Naive thymus-derived CD4-positive, alpha-beta T cell (primary cell): ENCODE results near the gene TPD52L2. TPM values are rescaled to one million over a fixed set of nuclear protein-coding genes. Genes with fewer than 3 reads are reported as not detected.

Experiments used
- ATAC-seq: fragments of 150-1000 bp; cut with Tn5 transposase; 2 replicates; pipeline ENCODE4 v1.10.0; 2021; ENCODE audit warnings: mild to moderate bottlenecking, moderate library complexity
- CTCF ChIA-PET: fragments of 350-600 bp; sonication (Branson Sonifier 250); formaldehyde crosslinking; loops from one replicate; lab custom pipeline; 2021; ENCODE audit warnings: antibody characterized with exemption; lab: Charles Lee
- POLR2A ChIA-PET: fragments of 350-600 bp; sonication (Branson Sonifier 250); formaldehyde crosslinking; loops from one replicate; lab custom pipeline; 2021; ENCODE audit warnings: antibody characterized with exemption, inconsistent platforms; lab: Charles Lee
- DNase-seq, 9 donors: peaks; one replicate each; pipeline versions ENCODE4 v3.0.0 to v3.0.0-alpha.2; 2020 to 2022; ENCODE audit warnings: mixed read lengths in 1 of 9
- H3K27ac ChIP-seq: one replicate; pipeline ENCODE4 v1.7.0; 2013; ENCODE audit warnings: mild to moderate bottlenecking, low read depth, low read length, moderate library complexity
- H3K27me3 ChIP-seq, 2 donors: one replicate each; pipeline ENCODE4 v1.7.0; 2013; ENCODE audit warnings: low read length in 2 of 2, mild to moderate bottlenecking in 2 of 2, moderate library complexity in 2 of 2; ENCODE audit not compliant: control insufficient read depth in 2 of 2, insufficient read depth in 2 of 2
- H3K36me3 ChIP-seq, 3 experiments: 1 replicate in 2 of 3; 2 replicates in 1 of 3; pipeline ENCODE4 v1.7.0; 2013; ENCODE audit warnings: low read length in 3 of 3, mild to moderate bottlenecking in 3 of 3, moderate library complexity in 1 of 3; ENCODE audit not compliant: insufficient read depth in 3 of 3, control insufficient read depth in 2 of 3
- H3K4me1 ChIP-seq, 2 donors: one replicate each; pipeline ENCODE4 v1.7.0; 2013; ENCODE audit warnings: low read length in 2 of 2, mild to moderate bottlenecking in 2 of 2, moderate library complexity in 1 of 2; ENCODE audit not compliant: control insufficient read depth in 2 of 2, insufficient read depth in 2 of 2
- H3K4me3 ChIP-seq: 2 replicates; pipeline ENCODE4 v1.7.0; 2013; ENCODE audit warnings: mild to moderate bottlenecking, low read length
- H3K9me3 ChIP-seq, 3 experiments: 1 replicate in 2 of 3; 2 replicates in 1 of 3; pipeline ENCODE4 v1.7.0; 2013; ENCODE audit warnings: low read length in 3 of 3; ENCODE audit not compliant: control insufficient read depth in 2 of 3
- H3K27ac Mint-ChIP-seq, 9 donors: one replicate each; pipeline ENCODE4 v1.8.0; 2020 to 2022; ENCODE audit warnings: mixed read lengths in 9 of 9, mild to moderate bottlenecking in 8 of 9, moderate library complexity in 5 of 9, inconsistent platforms in 2 of 9
- H3K27me3 Mint-ChIP-seq, 5 donors: one replicate each; pipeline ENCODE4 v1.8.0; 2021 to 2022; ENCODE audit warnings: mixed read lengths in 5 of 5, mild to moderate bottlenecking in 1 of 5
- H3K36me3 Mint-ChIP-seq, 5 donors: one replicate each; pipeline ENCODE4 v1.8.0; 2020 to 2022; ENCODE audit warnings: mixed read lengths in 5 of 5, mild to moderate bottlenecking in 3 of 5, inconsistent platforms in 1 of 5
- H3K4me1 Mint-ChIP-seq, 7 donors: one replicate each; pipeline ENCODE4 v1.8.0; 2020 to 2022; ENCODE audit warnings: mixed read lengths in 7 of 7, mild to moderate bottlenecking in 3 of 7, inconsistent platforms in 1 of 7
- H3K4me3 Mint-ChIP-seq, 10 donors: one replicate each; pipeline ENCODE4 v1.8.0; 2020 to 2022; ENCODE audit warnings: mild to moderate bottlenecking in 10 of 10, mixed read lengths in 10 of 10, moderate library complexity in 6 of 10, inconsistent platforms in 2 of 10
- H3K9me3 Mint-ChIP-seq, 11 donors: one replicate each; pipeline ENCODE4 v1.8.0; 2020 to 2022; ENCODE audit warnings: mixed read lengths in 11 of 11, mild to moderate bottlenecking in 4 of 11, inconsistent platforms in 1 of 11, moderate library complexity in 1 of 11
- intact Hi-C, 2 donors: fragments of 100-400 bp; cut with micrococcal nuclease; formaldehyde crosslinking; loops; one replicate each; pipeline ENCODE4 v1.15.1; 2023
- polyA plus RNA-seq, 2 donors: library from polyadenylated mRNA; unstranded; fragments of 300-500 nt; fragmentation: Illumina TruSeq; gene quantifications; one replicate each; pipeline ENCODE4 v1.2.3, GENCODE V29; 2021
- total RNA-seq, 6 experiments: library from RNA in 5 of 6; stranded (reverse) in 5 of 6; gene quantifications; 1 replicate in 5 of 6; 2 replicates in 1 of 6; pipeline ENCODE4 v1.2.3 and lab custom pipeline; 2021 to 2026

The TPD52L2 gene
- total and polyA plus RNA-seq, 7 experiments from 2014 or later, result 33.7 to 84.0 (median 47.5) TPM

DNA sequence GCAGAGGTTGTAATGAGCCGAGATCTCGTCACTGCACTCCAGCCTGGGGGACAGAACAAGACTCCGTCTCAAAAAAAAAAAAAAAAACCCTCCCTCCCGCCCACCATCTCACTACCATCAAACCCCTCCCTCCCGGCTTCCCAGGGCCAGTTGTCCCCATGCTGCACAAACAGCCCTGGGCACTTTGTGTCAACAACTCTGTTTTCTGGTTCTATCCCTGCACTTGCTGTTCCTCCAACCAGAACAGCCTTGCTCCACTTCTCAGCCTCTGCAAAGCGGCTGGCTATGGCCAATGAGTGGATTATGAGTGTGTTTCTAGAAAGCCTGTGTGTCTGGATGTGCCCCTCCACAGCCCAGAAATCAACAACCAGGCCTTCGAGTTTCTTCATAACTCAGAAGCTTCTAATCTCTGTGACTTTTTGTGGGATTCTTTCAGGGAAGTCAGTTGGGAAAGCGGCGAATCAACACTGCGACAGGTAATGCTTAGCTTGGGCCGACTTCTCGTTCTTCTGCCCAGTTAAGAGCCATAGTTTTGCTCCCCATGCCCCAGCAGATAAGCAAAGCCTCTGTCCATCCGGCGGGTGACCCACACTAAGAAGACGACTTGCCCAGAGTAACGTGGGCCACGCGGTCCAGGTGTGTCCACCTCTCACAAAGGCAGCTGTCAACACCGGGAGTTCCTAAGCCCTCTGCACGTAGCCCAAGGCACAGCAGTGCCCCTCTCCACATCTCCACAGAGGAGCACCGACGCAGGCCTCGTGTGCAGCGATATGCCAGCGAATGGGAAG lies 39.5 kb upstream of the TPD52L2 start:
- Histone ChIP-seq H3K9me3 (no peaks in the 10 kb centered on the region), H3K27ac (no peak overlapping the region), H3K27me3 (peaks cover 4 to 24% of the 10 kb centered on the region in 2 donors), H3K36me3 (no peaks in the 10 kb centered on the region), H3K4me3 (no peak overlapping the region), H3K4me1 (peaks cover 4 to 10% of the 10 kb centered on the region in 2 donors)
- DNase-seq (no peak), ATAC-seq (no peak)
- peaks cover 33 to 46% (median 35%) of the 10 kb centered on the region in 5 donors for H3K27me3 Mint-ChIP-seq
- no peak overlapping the region for H3K4me3 Mint-ChIP-seq
- peaks cover 0 to 4% (median 0%) of the 10 kb centered on the region in 11 donors for H3K9me3 Mint-ChIP-seq
- peak overlapping the region in 1 of 9 donors; percentile 39 for H3K27ac Mint-ChIP-seq
- H3K36me3 Mint-ChIP-seq, result peaks cover 0 to 5% (median 0%) of the 10 kb centered on the region in 5 donors
- intact Hi-C loops, result loop anchor here in 1 of 2 donors (5.0 kb wide), 1 partner anchor 37 kb away; the partner anchor contains the start of gene ABHD16B
- POLR2A ChIA-PET, result no interaction called here
- H3K4me1 Mint-ChIP-seq, result peaks cover 9 to 12% (median 10%) of the 10 kb centered on the region in 7 donors
- CTCF ChIA-PET, result interaction anchor here (0.6 kb wide), 1 partner anchor 9 kb away, joined by 3 read pairs; no protein-coding TSS in a partner anchor

GRCh38 chr20:63826753-63827152 lies 38.3 kb upstream of the TPD52L2 start:
- Mint-ChIP-seq H3K27me3 (peaks cover 33 to 44% (median 35%) of the 10 kb centered on the region in 5 donors), H3K27ac (no peak overlapping the region), H3K36me3 (peaks cover 0 to 5% (median 0%) of the 10 kb centered on the region in 5 donors), H3K4me1 (peaks cover 9 to 12% (median 10%) of the 10 kb centered on the region in 7 donors), H3K4me3 (no peak overlapping the region), H3K9me3 (peaks cover 0 to 4% (median 0%) of the 10 kb centered on the region in 11 donors)
- DNase-seq (no peak), ATAC-seq (no peak)
- H3K4me1 ChIP-seq, result peaks cover 4 to 10% of the 10 kb centered on the region in 2 donors
- no peaks in the 10 kb centered on the region for H3K9me3 ChIP-seq
- no peak overlapping the region for H3K4me3 ChIP-seq
- POLR2A ChIA-PET, result no interaction called here
- intact Hi-C loops, result loop anchor here in 1 of 2 donors (5.0 kb wide), 1 partner anchor 36 kb away; the partner anchor contains the start of gene ABHD16B
- peaks cover 4 to 24% of the 10 kb centered on the region in 2 donors for H3K27me3 ChIP-seq
- no peaks in the 10 kb centered on the region for H3K36me3 ChIP-seq
- CTCF ChIA-PET, result interaction anchor here (0.7 kb wide), 1 partner anchor 61 kb away, joined by 4 read pairs; no protein-coding TSS in a partner anchor
- H3K27ac ChIP-seq, result no peak overlapping the region

DNA sequence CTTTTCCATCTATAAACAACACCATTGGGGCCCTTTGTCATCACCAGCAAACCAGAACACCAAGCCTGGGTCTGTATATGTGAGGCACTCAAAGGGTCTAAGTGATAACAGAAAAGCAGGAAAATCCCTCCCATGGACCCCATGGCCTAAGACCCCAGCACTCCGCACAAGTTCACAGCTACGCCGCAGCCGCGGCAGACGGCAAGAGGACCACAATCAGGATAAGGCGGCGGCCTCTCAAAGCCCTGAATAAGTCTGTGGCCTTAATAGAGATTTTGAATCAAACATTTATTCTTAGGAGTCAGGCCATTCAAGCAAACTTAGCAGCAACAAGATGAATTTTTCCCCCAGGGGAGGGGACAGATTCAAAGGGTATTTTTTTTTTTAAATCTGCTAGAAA lies 36.9 kb upstream of the TPD52L2 start:
- no peak for ATAC-seq
- Mint-ChIP-seq H3K27me3 (peaks cover 33 to 49% (median 35%) of the 10 kb centered on the region in 5 donors), H3K4me3 (peak overlapping the region in 2 of 10 donors; percentile 16 to 86), H3K27ac (no peak overlapping the region), H3K4me1 (peaks cover 9 to 12% (median 10%) of the 10 kb centered on the region in 7 donors), H3K9me3 (peaks cover 0 to 4% (median 0%) of the 10 kb centered on the region in 11 donors), H3K36me3 (peaks cover 0 to 5% (median 0%) of the 10 kb centered on the region in 5 donors)
- Histone ChIP-seq H3K9me3 (no peaks in the 10 kb centered on the region), H3K27ac (no peak overlapping the region), H3K27me3 (peaks cover 4 to 24% of the 10 kb centered on the region in 2 donors), H3K4me3 (no peak overlapping the region), H3K4me1 (peaks cover 4 to 10% of the 10 kb centered on the region in 2 donors), H3K36me3 (no peaks in the 10 kb centered on the region)
- intact Hi-C loops, result loop anchor here in 1 of 2 donors (5.0 kb wide), 1 partner anchor 34 kb away; the partner anchor contains the start of gene ABHD16B
- ChIA-PET POLR2A (no interaction called here), CTCF (no interaction called here)
- DNase-seq, result no peak

DNA sequence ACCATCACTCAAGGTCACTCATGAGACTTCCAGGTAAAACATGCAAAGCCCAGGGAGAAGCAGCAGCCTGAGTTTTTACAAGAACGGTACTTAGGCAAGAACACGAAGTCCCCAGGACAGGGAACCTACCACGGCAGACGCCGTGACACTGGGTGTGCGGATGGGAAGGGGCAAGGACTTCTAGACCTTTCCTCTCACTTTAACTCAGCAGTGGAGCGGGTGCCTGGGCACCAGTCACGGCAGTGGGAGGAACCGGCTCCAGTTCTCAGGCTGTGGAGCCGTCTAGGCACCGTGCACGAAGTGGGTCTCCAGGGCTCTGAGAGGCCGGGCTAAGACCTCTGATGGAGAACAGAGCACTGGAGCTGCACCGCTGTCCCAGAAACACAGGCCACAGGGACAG lies 36.5 kb upstream of the TPD52L2 start:
- ChIA-PET POLR2A (no interaction called here), CTCF (no interaction called here)
- Mint-ChIP-seq H3K27me3 (peaks cover 33 to 51% (median 35%) of the 10 kb centered on the region in 5 donors), H3K4me1 (peaks cover 9 to 12% (median 10%) of the 10 kb centered on the region in 7 donors), H3K9me3 (peaks cover 0 to 4% (median 0%) of the 10 kb centered on the region in 11 donors), H3K27ac (no peak overlapping the region), H3K36me3 (peaks cover 0 to 5% (median 0%) of the 10 kb centered on the region in 5 donors), H3K4me3 (peak overlapping the region in 3 of 10 donors; percentile 13 to 86 (median 16))
- H3K4me3 ChIP-seq, result no peak overlapping the region
- ATAC-seq, result no peak
- no peaks in the 10 kb centered on the region for H3K9me3 ChIP-seq
- intact Hi-C loops, result loop anchor here in 1 of 2 donors (5.0 kb wide), 1 partner anchor 34 kb away; the partner anchor contains the start of gene ABHD16B
- DNase-seq, result no peak
- no peak overlapping the region for H3K27ac ChIP-seq
- peaks cover 4 to 24% of the 10 kb centered on the region in 2 donors for H3K27me3 ChIP-seq
- H3K4me1 ChIP-seq, result peaks cover 4 to 10% of the 10 kb centered on the region in 2 donors
- H3K36me3 ChIP-seq, result no peaks in the 10 kb centered on the region

- POLR2A ChIA-PET, result no interaction called here
- Mint-ChIP-seq H3K36me3 (peaks cover 0 to 5% (median 0%) of the 10 kb centered on the region in 5 donors), H3K27me3 (peaks cover 30 to 52% (median 35%) of the 10 kb centered on the region in 5 donors), H3K4me1 (peaks cover 9 to 12% (median 10%) of the 10 kb centered on the region in 7 donors), H3K4me3 (peak overlapping the region in 4 of 10 donors; percentile 13 to 86 (median 63)), H3K27ac (no peak overlapping the region), H3K9me3 (peaks cover 0 to 4% (median 0%) of the 10 kb centered on the region in 11 donors)
- CTCF ChIA-PET, result no interaction called here
- Histone ChIP-seq H3K27ac (no peak overlapping the region), H3K36me3 (no peaks in the 10 kb centered on the region), H3K27me3 (peaks cover 4 to 24% of the 10 kb centered on the region in 2 donors), H3K9me3 (no peaks in the 10 kb centered on the region), H3K4me1 (peaks cover 4 to 10% of the 10 kb centered on the region in 2 donors), H3K4me3 (no peak overlapping the region)
- DNase-seq (no peak), ATAC-seq (no peak)
- intact Hi-C loops, result loop anchor here in 1 of 2 donors (5.0 kb wide), 1 partner anchor 33 kb away; the partner anchor contains the start of gene ABHD16B
Measured at GRCh38 chr20:63828951-63829350, 36.1 kb upstream of the TPD52L2 start.

DNA sequence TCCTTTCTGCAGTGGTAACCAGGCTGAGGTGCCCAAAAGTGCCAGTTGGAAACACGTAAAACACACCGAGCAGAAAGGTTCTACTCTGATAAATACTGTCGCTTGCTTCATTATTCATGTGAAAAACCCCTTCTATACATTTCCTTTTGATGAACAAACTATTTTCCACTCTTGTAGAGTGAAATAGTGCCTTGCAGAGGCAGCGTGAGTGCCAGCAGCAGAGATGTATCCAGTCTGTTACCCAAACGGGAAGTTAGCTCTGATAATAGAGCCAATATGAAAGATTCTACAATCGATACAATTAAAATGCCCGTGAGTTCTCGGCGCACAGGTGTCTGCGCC lies 35.5 kb upstream of the TPD52L2 start:
- Mint-ChIP-seq H3K4me3 (peak overlapping the region; percentile 65 to 97 (median 86)), H3K9me3 (peaks cover 0 to 4% (median 0%) of the 10 kb centered on the region in 11 donors), H3K27ac (peak overlapping the region in 4 of 9 donors; percentile 6 to 77 (median 75)), H3K27me3 (peaks cover 30 to 56% (median 35%) of the 10 kb centered on the region in 5 donors), H3K36me3 (peaks cover 0 to 5% (median 0%) of the 10 kb centered on the region in 5 donors), H3K4me1 (peaks cover 9 to 12% (median 10%) of the 10 kb centered on the region in 7 donors)
- Histone ChIP-seq H3K4me3 (peak overlapping the region; percentile 40), H3K27me3 (peaks cover 4 to 24% of the 10 kb centered on the region in 2 donors), H3K9me3 (no peaks in the 10 kb centered on the region), H3K36me3 (no peaks in the 10 kb centered on the region), H3K27ac (no peak overlapping the region), H3K4me1 (peaks cover 4 to 10% of the 10 kb centered on the region in 2 donors)
- ChIA-PET CTCF (no interaction called here), POLR2A (no interaction called here)
- intact Hi-C loops, result loop anchor here in 1 of 2 donors (5.0 kb wide), 1 partner anchor 33 kb away; the partner anchor contains the start of gene ABHD16B
- DNase-seq (peak in 1 of 9 donors; percentile 17), ATAC-seq (no peak)
